CD4-positive, alpha-beta T cell treated with Interleukin-17A for 1 hour (primary cell): Measurements from ENCODE around the gene GALNT2.

ENCODE experiments used
- DNase-seq: peaks from one replicate; pipeline ENCODE4 v3.0.0-alpha.2; 2020

The GALNT2 gene

DNA sequence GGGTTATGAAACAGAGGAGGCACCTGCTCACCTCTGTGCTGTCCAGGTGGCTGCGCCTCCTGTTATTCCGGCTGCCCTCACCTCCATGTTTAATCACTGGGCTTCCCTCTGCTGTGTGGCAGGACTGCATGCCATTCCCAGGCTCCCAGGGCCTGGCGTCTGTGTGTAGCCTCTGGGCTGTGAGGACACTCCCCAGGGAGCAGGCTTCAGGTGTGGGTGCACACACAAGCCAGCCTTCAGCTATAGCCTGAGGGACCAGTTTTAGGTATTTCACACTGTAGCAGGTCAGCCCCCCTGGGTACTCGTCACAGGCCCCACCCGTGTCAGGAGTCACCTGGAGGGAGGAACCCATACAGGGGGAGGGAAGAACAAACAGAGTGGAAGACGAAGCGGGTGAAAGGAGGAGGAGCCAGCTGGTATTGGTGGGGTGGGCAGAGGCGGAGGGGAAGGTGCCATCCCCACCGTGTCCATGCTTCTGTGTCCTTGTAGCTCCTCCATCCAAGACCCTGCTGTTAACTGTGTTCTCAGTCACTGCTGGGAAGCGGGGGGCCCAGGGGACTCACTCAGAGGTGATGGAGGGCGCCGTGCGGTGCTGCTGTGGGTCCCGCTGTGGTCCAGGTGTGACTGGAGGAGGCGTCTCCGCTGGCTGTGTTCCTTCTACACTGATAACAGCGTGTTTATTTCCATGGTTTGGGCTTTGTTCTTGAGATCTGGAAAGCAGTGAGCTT lies 200.5 kb downstream of the GALNT2 start:
- DNase-seq, result no peak

DNA sequence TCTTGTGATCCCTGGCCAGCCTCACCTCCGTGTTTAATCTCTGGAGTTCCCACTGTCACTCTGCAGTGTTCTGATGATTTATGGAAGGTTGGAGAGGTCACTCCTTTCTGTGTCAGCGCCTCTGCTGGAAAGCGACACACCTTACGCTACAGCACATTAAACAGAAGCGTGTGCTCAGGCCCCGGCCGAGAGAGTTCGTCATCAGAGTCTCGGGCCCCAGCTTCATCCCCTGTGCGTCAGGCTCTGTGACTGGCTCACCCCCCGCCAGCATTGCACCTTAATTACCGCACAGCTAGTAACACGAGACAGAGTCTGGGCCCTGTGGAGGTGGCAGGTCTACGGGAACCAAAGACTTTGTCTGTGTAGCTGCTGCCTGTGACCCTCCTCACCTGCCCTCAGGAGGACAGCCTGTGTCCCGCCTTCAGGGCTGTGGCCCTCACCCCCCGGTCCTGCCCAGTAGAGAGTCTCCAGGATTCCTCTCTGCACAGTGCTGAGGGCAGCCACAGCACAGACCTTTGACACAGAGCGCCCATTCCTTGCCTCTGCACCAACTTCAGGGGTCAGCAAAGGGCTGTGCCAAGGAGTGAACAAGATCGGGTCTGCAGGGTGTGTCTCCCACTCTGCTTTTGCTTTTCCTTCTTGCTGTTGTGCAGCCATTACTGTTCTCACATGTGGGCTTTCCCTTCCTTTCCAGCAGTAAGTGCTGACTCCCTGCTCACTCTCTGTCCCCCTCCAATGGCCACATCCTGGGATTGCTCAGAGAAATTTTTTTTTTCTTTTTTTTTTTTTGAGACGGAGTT lies 201.5 kb downstream of the GALNT2 start:
- no peak for DNase-seq

DNA sequence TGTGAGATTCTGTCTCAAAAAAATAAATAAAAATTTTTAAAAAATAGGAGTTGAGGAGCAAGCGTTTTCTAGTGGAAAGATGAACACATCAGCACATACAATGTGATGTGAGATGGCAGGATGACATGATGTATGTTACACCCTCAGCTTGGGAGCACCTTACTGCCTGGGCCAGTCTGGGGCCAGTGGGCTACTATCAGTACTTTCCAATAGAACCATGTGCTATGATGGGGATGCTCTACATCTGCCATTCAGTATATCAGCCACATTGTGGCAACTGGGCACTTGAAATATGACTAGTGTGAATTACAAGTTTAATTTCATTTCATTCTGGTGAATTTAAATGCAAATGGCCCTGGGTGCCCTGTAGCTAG lies 203.1 kb downstream of the GALNT2 start:
- no peak for DNase-seq

DNA sequence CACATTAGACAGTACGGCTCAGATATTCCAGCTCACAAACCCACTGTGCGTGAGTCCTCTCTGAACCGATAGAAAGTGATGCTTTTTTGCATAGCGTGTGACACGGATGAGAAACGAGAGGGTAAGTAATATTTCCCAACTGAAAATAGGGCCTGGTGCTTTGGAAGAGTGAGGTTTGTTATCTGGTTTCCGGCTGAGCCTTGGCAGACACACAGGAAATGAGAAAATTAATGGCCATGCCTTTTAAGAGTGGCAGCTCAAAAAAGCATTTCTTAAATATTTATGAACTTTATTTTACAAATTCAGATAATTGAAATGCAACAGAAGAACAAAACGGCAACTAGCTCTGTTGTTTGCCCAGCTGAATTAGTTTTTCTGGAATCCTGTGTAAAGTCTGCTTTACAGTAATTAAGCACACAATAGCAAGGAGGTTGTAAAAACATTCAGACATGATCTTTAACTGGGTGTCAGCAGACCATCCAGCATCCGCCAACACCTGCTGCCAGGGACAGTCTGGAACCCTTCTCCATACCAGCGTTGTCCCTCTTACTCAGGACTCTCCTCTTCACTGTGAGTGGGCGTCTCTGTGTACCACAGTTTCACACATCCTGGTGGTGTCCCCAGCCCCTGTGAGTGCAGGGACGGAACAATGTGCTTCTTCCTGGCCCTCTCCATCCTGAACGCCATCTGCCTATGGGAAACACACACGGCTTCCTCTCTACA lies 203.7 kb downstream of the GALNT2 start:
- DNase-seq, result peak; percentile 9

DNA sequence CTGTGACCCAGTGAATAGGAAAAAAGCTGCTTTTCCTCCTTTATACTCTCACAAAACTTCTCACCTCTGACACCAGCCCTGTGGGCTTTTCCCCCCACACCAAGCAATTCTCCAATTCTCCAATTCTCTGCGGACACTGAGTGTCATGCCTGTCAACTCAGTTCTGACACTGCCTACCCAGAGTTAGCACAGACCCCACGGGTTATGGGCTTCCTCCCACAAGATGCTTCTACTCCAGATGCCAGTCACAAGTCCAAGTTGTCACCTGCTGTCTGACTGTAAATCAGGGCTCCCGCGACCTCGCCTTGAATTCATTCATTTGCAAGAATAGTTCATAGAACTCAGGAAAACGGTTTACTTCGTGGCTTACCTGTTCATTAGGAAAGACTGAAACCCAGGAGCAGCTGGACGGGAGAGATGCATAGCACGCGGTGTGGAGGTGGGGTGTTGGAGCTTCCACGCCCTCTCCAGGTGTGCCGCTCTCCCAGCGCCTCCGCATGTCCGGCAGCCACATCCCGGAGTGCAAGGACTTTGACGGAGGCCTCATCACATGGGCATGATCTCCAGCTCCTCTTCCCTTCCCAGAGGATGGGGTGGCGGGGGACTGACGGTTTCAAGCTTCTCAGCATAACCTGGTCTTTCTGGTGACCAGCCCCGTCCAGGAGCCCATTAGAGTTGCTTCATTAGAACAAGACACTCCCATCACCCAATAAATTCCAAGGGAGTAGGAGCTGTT lies 204.4 kb downstream of the GALNT2 start:
- no peak for DNase-seq

DNA sequence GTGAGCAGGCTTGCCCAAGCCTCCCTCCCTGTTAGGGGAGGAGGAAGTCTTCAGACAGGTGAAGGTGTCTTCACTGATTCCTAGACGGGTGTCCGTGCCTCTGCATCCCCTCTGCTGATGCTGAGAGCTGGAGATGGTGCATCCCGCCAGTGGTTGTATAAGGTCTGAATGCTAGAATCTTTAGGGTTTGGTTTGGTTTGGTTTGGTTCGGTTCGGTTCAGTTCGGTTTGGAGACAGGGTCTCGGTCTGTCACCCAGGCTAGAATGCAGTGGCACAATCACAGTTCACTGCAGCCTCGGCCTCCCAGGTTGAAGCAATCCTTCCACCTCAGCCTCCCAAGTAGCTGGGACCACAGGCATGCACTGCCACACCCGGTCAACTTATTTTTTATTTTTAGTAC lies 205.5 kb downstream of the GALNT2 start:
- no peak for DNase-seq

DNA sequence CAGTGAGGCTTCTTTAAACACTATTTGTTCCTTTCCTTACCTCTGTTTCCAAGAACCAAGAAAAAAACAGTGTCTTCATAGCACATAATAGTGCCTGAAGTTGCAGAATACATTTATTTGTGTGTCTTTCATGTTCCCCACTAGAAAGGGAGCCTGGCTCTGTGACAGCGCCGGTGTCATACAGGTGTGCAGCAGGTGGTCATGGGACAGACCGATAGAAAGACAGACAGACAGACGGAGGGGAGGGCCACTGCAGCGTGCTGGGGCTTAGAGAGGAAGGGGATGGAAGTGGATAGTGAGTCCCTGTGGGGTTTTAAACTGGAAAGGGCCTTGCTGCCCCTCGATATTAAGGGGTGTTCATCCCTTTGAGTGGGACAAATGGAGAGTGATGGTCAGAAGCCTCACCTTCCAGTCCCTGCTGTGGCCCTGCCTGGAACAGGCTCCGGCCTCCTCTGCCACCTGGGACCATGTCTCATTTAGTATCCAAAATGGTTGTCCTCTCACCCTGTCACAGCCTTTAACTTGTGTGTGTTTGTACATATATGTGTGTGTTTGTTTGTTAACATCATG lies 206.2 kb downstream of the GALNT2 start:
- DNase-seq, result no peak

DNA sequence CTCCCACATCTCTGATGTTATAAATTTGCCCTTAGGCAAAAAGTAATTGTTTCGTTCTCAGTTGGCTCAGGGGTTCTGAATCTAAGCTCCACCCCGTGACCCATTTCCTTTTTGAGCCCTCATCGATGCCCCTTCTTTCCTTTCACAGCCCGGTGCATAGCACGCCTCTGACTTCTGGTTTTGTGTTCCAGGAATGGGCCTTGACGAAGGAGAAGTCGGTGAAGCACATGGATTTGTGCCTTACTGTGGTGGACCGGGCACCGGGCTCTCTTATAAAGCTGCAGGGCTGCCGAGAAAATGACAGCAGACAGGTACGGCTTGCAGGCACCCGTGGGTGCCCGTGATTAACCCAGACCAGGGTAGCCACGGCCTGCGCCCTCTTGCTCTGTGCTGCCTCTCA lies 207.2 kb downstream of the GALNT2 start:
- no peak for DNase-seq

DNA sequence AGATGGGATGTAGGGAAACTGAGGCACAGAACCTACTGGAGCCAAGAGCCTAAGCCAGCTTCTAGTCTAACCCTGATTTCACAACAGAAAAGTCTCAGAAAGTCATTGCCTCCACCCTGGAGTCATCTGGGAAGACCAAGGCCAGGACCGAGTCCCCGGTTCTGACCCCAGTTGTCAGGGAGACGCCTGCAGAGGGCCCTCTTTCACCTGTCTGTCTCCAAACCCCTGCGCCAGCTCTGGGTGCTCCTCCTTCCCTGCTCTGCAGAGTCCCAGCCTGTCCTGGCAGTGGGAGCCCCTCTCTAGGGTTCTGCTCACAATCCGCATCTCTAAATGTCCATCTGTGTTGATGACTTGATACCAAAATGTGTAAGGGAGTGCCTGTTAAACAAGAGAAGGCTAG lies 209.4 kb downstream of the GALNT2 start:
- no peak for DNase-seq

DNA sequence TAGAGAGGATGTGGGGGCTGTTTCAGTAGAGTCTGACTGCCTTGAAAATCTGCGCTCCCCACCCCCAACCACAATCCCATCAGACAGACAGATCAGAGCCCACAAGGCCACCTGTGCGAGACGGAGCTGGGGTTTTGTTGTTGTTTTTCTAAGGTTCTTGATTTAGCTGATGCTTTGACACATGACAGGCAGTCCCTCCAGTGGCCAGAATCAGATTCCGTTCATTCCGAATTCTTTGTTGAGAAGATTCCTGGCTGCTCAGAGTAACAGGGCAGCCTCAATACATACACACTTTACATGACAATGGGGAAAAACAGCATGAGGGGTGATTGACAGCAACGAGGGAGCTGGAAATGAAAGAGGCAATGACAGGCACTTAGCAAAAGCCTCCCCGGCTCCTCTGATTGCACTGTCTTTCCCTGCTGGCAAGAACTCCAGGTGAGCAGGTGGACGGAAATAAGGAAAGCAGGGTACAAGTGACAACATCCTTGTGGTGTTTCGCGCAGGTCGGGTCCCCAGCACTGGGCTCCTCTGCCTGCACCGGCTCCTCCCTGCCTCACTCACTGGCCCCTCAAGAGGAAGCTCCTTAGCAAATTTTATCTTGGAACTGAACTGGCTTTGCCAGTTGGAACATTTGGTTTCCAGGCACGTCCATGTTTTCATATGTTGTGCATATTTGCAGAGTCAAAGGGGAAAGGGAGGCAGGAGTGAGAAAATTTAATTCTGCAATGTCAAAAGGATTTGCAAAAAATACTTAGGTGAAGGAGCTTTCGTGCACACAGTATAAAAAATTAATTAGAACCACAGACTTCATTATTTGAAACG lies 210.4 kb downstream of the GALNT2 start:
- DNase-seq, result peak; percentile 16

DNA sequence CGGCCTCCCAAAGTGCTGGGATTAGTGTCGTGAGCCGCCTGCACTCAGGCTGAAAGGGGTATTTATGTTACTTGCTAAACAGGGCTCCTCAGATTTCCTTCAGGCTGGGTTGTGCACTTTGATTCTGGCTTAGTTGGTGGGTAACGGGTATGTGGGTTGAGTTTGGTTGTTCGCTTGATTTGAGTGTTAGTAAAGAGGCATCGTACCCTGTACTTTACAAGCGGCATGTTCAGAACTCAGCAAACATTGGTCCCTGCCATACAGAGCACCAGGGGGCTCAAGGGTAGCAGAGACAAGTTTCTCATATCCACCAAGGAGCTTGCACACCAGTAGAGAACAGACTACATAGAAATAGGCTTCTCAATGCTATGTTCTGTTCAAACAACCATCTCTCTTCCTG lies 211.3 kb downstream of the GALNT2 start:
- DNase-seq, result no peak

DNA sequence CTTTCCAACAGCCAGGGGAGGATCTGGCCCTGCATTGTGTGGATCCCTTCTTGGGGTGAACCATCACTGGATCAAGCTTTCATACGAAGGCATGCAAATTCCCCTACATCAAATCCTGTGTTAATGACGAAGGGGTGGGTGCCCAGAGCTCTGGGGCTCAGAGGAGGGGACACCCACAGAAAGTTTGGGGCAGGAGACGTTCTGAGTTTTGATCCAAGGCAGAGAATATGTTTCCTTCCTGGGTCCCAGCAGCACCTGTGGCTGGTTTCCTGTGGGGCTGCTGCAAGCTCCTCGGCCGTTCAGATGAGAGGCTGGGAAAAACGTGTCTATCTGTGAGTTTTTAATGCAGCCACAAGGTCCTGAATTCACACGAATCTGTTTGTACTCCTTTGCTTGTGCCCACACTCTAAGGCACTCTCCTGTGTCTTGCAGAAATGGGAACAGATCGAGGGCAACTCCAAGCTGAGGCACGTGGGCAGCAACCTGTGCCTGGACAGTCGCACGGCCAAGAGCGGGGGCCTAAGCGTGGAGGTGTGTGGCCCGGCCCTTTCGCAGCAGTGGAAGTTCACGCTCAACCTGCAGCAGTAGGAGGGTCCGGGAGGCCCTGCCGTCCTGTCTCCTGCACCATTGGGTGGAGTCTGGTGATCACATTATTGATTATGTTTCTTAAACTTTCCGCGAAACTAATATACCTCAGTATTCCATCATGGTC lies 212.0 kb downstream of the GALNT2 start:
- DNase-seq, result no peak

DNA sequence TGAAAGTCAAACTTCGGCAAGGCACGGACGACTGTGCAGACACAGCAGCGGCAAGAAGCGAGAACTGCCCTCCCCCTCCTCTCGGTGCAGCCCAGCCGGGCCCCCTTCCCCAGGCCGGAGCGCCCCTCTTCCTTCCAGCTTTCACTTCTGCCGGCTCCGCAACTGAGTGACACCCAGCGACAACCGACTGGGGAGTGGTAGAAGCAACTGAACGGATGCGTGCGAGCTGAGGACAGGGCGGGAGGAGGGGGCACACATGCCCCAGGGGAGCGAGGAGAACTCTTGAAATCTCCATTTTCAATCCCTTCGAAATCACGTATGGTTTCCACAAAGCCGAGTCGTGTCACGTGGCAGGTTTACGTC lies 212.5 kb downstream of the GALNT2 start:
- no peak for DNase-seq

DNA sequence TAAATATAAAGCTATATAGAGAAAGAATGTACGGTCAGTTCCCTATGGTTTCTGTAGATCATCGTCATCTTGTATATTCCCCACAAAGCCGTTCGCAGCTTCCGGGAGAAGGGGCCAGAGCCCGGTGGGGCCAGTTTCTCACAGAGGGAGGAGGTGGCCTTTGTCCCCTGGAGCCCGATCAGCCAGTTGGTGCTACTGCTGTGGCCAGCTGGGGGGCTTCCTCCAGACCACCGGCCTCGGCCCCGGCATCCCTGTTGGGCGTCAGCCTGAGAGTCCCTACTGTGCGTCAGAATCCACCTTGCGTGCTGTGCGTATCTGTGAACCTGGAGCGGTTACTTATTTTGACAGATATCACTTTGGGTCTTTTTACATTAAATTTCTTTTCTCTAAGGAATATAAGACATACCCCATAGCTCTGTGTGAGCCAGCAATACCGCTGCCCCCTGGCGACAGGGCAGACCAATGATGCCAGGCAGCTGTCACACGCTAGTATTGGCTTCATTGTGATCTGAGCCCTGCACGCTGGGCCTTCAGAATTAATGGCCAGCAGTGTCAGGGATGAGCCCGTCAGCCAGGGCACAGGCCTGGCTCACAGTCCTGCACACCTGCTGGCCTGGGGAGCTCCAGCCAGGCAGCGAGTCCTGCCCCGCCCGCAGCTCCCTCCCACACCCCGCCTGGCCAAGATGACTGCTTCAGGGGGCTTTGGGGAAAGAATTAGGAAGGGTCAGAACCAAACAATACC lies 213.2 kb downstream of the GALNT2 start:
- DNase-seq, result no peak

DNA sequence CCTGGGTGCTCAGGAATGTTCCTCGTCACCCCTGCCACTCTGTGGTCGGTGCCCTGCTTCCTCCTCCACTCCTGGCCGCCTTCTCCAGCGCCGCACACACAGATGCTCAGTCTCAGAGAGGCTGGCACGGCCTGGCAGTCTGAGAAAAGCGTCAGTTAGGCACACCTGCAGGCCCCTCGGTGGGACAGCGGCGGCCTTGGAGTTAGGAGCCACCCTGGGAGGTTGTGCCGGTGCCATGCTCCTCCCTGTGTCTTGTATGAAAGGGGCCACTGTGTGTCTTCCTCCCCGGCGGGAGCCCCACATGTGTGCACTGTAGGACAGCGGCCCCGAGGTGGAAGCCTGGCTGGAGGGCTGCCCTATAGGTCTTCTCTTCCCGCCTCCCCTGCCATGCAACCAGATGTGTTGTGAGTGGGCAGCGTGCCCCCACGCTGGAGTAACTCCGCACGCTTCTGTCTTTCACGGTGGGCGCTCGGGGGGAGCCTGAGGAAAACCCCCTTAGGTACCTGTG lies 213.9 kb downstream of the GALNT2 start:
- no peak for DNase-seq

DNA sequence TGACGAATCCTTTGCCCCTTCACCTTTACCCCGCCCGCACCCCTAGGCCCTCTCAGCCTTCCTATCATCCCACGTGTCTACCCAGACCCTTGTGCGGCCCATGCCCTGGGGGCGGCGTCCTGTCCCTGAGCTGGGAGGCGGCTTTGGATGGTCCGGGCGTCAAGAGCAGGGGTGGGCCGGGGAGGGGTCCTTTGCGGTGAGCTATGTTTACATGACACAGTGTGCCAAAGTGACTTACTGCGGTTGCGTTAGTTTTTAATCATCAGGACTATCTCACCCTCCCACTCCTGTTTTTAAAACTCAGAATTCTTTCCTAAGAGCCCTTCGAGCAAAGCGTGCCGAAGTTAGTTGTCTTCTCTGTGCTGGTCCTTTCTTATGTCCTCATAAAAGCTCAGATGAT lies 214.5 kb downstream of the GALNT2 start:
- no peak for DNase-seq

DNA sequence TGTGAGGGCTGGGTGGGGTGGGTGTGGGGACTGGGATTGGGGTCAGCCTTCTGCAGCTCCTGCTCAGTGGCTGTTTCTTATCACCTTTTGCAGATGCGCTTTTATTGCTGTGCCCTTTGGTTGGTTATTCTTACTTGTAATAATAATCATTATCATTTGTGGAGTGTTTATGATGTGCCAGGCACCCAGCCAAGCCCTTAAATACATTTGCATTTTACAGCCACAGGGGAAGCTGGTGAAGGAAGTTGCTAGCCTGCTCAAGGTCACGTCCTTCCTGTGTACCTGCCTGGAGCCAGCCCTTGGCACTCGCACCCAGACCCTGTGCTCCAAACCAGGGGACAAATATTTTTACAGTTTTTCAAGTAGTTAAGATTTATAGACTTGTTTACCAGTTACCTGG lies 215.1 kb downstream of the GALNT2 start:
- no peak for DNase-seq

DNA sequence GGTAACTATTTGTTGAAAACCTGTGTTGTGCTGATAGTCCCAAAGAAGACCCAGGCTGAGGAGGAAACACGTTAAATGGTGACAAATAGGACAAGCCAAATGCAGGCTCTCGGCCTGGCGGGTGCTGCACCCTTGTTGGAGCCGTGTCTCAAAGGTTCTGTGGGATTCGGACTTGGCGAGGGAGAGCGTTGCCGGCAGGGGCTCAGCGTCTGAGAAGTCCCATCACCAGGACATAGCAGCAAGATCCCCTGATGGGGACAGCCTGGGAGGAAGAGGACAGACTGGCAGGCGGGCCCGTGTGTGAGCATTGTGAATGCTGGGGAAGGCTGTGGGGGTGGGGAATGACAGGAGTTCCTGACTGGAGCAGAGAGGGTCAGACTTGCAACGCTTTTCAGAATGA lies 216.6 kb downstream of the GALNT2 start:
- DNase-seq, result no peak

DNA sequence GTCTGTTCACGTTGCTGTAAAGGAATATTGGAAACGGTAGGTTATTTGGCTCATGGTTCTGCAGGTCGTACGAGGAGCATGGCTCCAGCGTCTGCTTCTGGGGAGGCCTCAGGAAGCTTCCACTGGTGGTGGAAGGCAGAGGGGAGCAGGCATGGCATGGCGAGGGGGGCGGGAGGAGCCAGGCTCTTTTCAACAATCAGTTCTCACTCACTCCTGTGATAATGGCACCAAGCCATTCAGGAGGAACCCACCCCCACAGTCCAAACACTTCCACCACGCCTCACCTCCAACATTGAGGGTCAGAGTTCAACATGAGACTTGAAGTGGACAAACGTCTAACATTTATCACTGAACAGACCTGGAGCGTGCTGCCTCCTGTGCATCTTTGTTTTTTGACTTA lies 217.9 kb downstream of the GALNT2 start:
- DNase-seq, result no peak

DNA sequence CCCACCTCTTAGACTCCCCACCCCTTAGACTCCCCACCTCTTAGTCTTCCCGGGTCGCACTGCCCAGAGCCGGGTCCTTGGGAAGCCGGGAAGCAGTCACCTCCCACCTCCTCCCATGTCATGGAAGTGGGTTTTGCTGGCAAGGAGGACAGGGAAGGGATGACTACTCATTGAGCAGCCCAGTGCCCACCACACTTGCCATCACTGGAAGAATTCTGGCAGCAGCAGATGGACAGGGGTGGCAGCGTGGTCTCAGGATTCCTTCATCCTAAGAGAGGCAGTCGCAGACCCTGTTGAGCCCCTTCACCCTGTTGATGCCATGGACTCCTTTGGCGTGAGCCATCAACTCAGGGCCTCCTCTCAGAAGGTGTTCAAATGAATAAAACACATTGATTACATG lies 218.3 kb downstream of the GALNT2 start:
- DNase-seq, result no peak
